T-helper 17 cell (primary cell): ENCODE data around the gene MESP1. TPM values are rescaled to one million over a fixed set of nuclear protein-coding genes. Genes with fewer than 3 reads are reported as not detected.

Experiments
- ATAC-seq: fragments of 150-1000 bp; cut with Tn5 transposase; 2 replicates; pipeline ENCODE4 v1.10.0; 2021; ENCODE audit warnings: mild to moderate bottlenecking, moderate library complexity
- DNase-seq, 3 donors: peaks; one replicate each; pipeline versions ENCODE4 v3.0.0 to v3.0.0-alpha.2; 2020 to 2021
- H3K9me3 ChIP-seq: one replicate; pipeline ENCODE4 v1.7.0; 2013; ENCODE audit warnings: low read length, mild to moderate bottlenecking; ENCODE audit not compliant: control insufficient read depth, poor library complexity, severe bottlenecking
- H3K27ac Mint-ChIP-seq: one replicate; pipeline ENCODE4 v1.8.0; 2022; ENCODE audit warnings: mild to moderate bottlenecking, moderate library complexity, mixed read lengths
- H3K27me3 Mint-ChIP-seq: one replicate; pipeline ENCODE4 v1.8.0; 2022; ENCODE audit warnings: mixed read lengths
- H3K36me3 Mint-ChIP-seq: one replicate; pipeline ENCODE4 v1.8.0; 2022; ENCODE audit warnings: low read depth, mixed read lengths
- H3K4me1 Mint-ChIP-seq: one replicate; pipeline ENCODE4 v1.8.0; 2022; ENCODE audit warnings: mild to moderate bottlenecking, mixed read lengths
- H3K4me3 Mint-ChIP-seq: one replicate; pipeline ENCODE4 v1.8.0; 2022; ENCODE audit warnings: mild to moderate bottlenecking, moderate library complexity, mixed read lengths
- total RNA-seq, 4 donors: library from RNA in 2 of 4; stranded (reverse) in 2 of 4; gene quantifications; one replicate each; pipeline ENCODE4 v1.2.3 and lab custom pipeline; 2022 to 2026

The MESP1 gene
- total RNA-seq, 2 donors from 2014 or later: not detected

DNA sequence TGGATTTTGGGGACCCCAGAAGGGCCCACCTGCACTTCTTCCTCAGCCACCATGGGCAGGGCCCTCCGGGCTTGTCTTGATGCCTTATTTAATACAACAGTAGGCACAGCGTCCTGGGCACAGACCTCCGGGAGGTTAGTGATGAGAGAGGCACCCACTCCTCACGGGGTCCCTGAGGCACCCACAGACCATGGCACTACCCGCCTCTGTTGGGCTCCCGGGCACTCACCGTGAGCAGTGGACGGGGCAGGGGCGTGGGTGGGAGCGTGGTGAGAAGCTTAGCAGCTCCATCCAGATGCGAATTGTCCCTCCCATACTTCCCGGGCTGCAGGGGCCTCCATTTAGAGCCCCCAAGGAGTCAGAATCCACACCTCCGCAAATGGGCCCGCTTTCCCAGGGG lies 24.8 kb upstream of the MESP1 start:
- no peaks in the 10 kb centered on the region for H3K36me3 Mint-ChIP-seq
- no peak for ATAC-seq

GRCh38 chr15:89774492-89774891 lies 23.4 kb upstream of the MESP1 start:
- H3K4me1 Mint-ChIP-seq: no peaks in the 10 kb centered on the region
- H3K27ac Mint-ChIP-seq: no peak overlapping the region
- no peak overlapping the region for H3K4me3 Mint-ChIP-seq
- ATAC-seq: no peak
- H3K9me3 ChIP-seq: no peaks in the 10 kb centered on the region
- no peaks in the 10 kb centered on the region for H3K36me3 Mint-ChIP-seq
- no peak for DNase-seq
- peaks cover 22% of the 10 kb centered on the region for H3K27me3 Mint-ChIP-seq

More for the DNA sequence above, 24.8 kb upstream of the MESP1 start:
- Mint-ChIP-seq H3K27ac (no peak overlapping the region), H3K4me3 (peak overlapping the region; percentile 45), H3K4me1 (peaks cover 4% of the 10 kb centered on the region), H3K27me3 (peaks cover 27% of the 10 kb centered on the region)
- DNase-seq: no peak
- H3K9me3 ChIP-seq: no peaks in the 10 kb centered on the region

DNA sequence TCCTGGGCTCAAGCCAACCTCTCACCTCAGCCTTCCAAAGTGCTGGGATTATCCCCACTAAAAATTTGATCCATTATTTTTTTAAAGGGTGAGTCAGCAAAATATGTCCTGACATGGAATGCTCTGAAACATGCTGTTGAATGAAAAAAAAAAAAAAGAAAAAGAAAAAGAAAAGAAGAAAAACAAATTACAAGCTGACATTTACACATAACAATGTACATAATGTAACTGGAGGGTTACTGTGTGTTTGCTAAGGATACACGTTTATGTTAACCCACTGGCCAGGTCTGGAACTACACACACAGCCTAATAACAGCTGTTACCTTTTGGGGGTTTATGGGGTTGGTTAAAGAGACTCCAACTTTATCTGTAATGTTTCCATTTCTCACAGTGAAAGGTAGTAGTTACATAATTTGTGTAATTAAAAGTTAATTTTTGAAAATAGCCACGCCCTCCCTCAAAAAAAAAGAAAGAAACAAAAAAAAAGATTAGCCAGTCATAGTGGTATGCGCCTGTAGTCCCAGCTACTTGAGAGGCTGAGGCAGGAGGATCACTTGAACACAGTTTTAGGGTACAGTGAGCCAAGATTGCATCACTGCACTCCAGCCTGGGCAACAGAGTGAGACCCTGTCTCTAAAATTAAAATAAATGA lies 22.0 kb upstream of the MESP1 start:
- DNase-seq (no peak), ATAC-seq (no peak)
- no peak overlapping the region for H3K4me3 Mint-ChIP-seq
- no peaks in the 10 kb centered on the region for H3K36me3 Mint-ChIP-seq
- H3K4me1 Mint-ChIP-seq: no peaks in the 10 kb centered on the region
- H3K9me3 ChIP-seq: no peaks in the 10 kb centered on the region
- no peak overlapping the region for H3K27ac Mint-ChIP-seq
- H3K27me3 Mint-ChIP-seq: peaks cover 10% of the 10 kb centered on the region

GRCh38 chr15:89770041-89770440 lies 19.0 kb upstream of the MESP1 start:
- no peak overlapping the region for H3K4me3 Mint-ChIP-seq
- peaks cover 2% of the 10 kb centered on the region for H3K4me1 Mint-ChIP-seq
- H3K27ac Mint-ChIP-seq: no peak overlapping the region
- H3K36me3 Mint-ChIP-seq: no peaks in the 10 kb centered on the region
- H3K9me3 ChIP-seq: no peaks in the 10 kb centered on the region
- no peak for ATAC-seq
- no peak for DNase-seq
- H3K27me3 Mint-ChIP-seq: peaks cover 6% of the 10 kb centered on the region

GRCh38 chr15:89769366-89769765 lies 18.3 kb upstream of the MESP1 start:
- ATAC-seq (no peak), DNase-seq (no peak)
- H3K9me3 ChIP-seq: no peaks in the 10 kb centered on the region
- Mint-ChIP-seq H3K27me3 (peaks cover 4% of the 10 kb centered on the region), H3K4me3 (no peak overlapping the region), H3K4me1 (peaks cover 2% of the 10 kb centered on the region), H3K27ac (no peak overlapping the region), H3K36me3 (no peaks in the 10 kb centered on the region)

GRCh38 chr15:89768071-89768500 lies 17.0 kb upstream of the MESP1 start:
- H3K27me3 Mint-ChIP-seq: no peaks in the 10 kb centered on the region
- H3K4me1 Mint-ChIP-seq: peaks cover 2% of the 10 kb centered on the region
- no peak for DNase-seq
- H3K36me3 Mint-ChIP-seq: no peaks in the 10 kb centered on the region
- no peak overlapping the region for H3K27ac Mint-ChIP-seq
- H3K4me3 Mint-ChIP-seq: no peak overlapping the region
- H3K9me3 ChIP-seq: no peaks in the 10 kb centered on the region
- ATAC-seq: no peak

GRCh38 chr15:89767411-89767915 lies 16.4 kb upstream of the MESP1 start:
- Mint-ChIP-seq H3K4me1 (peaks cover 2% of the 10 kb centered on the region), H3K27me3 (no peaks in the 10 kb centered on the region), H3K36me3 (no peaks in the 10 kb centered on the region), H3K27ac (no peak overlapping the region), H3K4me3 (no peak overlapping the region)
- no peaks in the 10 kb centered on the region for H3K9me3 ChIP-seq
- no peak for DNase-seq
- no peak for ATAC-seq

DNA sequence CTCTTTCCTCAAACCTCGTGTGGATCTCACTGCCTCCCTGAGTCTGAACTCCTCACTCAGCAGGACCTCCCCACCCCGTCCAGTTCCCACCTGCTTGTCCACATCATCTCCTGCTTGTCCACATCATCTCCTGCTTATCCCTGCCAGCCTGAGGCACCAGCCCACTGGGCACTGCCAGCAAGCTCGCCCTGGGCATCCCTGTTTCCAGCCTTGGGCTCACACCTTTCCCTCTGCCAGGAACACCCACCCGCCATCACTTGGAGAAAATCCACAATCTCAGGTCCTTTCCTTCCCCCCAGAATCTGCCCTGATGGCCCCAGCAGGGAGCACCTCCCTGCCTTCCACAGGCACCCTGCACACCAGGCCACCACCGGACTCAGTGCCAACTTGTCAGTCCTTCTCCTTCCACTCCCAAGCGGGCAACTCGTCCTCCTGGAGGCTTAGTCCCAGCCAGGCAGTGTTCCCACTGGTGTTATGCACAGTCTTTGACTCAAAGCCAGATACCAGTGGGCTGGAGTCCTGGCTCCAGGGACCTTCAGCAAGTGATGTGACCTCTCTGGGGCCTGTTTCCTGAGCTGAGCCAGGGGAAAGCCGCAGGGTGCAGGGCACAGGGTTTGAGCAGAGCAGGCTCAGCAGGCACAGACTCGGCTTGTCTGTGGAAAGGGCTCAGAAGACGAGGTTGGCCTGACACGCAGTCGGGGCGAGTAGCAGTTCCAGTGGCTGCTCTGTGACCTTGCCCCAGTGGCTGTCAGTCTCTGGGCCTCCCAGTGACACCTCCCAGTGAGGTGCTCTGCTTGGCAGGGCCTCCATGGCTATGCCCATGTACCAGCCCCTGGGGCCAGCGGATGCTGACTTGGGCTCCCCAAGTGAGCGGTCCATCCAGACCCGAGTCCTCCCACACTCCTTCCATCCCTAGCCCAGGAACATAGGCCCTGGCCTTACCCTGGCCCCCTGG lies 15.6 kb upstream of the MESP1 start:
- no peaks in the 10 kb centered on the region for H3K9me3 ChIP-seq
- Mint-ChIP-seq H3K27ac (peak overlapping the region; percentile 56), H3K36me3 (no peaks in the 10 kb centered on the region), H3K4me3 (no peak overlapping the region), H3K4me1 (peaks cover 2% of the 10 kb centered on the region), H3K27me3 (no peaks in the 10 kb centered on the region)
- ATAC-seq (no peak), DNase-seq (no peak)

- Mint-ChIP-seq H3K4me1 (peaks cover 2% of the 10 kb centered on the region), H3K4me3 (no peak overlapping the region), H3K36me3 (no peaks in the 10 kb centered on the region), H3K27me3 (peaks cover 4% of the 10 kb centered on the region), H3K27ac (no peak overlapping the region)
- no peak for ATAC-seq
- no peak for DNase-seq
- H3K9me3 ChIP-seq: no peaks in the 10 kb centered on the region
Observed at GRCh38 chr15:89765694-89766093, 14.6 kb upstream of the MESP1 start.

- Mint-ChIP-seq H3K27ac (no peak overlapping the region), H3K4me3 (no peak overlapping the region), H3K36me3 (no peaks in the 10 kb centered on the region), H3K27me3 (peaks cover 22% of the 10 kb centered on the region), H3K4me1 (peaks cover 5% of the 10 kb centered on the region)
- H3K9me3 ChIP-seq: no peaks in the 10 kb centered on the region
- DNase-seq (no peak), ATAC-seq (no peak)
Observed at GRCh38 chr15:89761929-89762328, 10.9 kb upstream of the MESP1 start.

DNA sequence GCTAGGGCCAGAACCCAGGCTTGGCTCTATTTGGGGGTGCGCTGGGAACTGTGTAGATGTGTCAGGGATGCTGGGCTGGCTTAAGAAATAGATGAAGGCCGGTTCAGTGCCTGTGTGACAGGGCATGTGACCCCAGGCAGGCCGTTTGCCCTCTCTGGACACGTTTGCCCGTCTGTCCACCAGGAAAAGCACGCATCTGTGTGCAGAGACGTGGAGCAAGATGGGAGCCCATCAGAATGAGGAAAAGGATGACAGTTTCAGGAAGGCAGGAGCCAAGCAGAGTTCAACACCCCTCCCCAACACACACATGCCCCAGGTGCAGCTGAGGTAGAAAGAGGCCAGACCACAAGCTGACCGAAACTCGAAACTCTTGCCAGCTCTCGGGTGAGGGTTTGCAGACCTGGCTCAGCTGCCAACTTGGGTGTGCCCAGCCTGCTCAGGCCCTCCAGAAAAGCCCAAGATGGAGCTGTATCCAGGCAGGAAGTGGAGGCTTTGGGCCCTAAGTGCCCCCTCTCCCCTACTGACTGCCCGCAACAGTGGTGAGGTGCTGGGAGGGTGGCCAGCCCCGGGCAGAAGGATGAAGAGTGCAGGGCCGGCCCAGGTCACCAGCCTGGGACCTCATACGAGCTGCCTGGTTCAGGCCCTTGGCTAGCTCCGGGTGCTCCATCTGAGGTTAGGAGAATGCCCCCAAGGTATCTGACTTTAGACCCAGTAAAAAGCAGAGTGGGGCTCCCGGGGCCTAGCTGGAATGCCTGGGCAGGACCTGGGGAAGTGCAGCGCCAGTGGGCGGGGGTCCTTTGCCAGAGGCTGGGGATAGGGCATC lies 10.2 kb upstream of the MESP1 start:
- H3K36me3 Mint-ChIP-seq: no peaks in the 10 kb centered on the region
- no peak overlapping the region for H3K4me3 Mint-ChIP-seq
- DNase-seq: no peak
- ATAC-seq: no peak
- no peaks in the 10 kb centered on the region for H3K9me3 ChIP-seq
- H3K27me3 Mint-ChIP-seq: peaks cover 23% of the 10 kb centered on the region
- H3K27ac Mint-ChIP-seq: peak overlapping the region; percentile 39
- H3K4me1 Mint-ChIP-seq: peaks cover 5% of the 10 kb centered on the region

DNA sequence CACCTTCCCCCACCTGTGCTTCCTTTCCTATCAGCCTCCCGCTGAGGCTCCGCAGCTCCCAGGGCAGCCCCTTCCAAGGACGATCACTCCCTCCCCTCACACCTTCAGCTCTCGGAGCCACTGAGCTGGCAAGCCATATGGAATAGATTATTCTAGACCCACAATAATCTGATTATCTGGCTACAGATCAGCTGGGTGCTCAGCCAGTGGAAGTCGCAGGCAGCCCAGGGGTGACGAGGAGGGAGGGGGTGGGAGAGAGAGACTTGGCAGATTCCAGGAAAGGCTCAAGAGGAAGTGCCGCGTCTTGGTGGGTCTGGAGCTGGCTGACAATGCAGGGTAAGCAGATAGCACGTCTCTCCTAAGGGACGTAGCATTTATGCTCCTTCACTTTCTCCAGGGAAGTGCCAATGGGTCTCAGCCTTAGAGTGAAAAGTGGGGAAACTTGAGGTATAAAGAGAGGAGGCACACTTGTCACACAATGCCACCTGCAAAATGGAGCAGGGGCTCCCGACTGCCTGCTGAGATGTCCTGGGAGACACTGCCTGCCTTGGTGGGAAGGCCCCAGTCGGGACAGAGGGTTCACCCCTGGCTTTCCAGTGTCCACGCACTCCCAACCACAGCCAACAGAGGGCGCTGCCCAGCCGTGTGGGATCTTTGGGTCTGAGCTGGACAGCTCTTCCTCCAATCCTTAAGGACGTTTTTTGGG lies 9.4 kb upstream of the MESP1 start:
- H3K27me3 Mint-ChIP-seq: peaks cover 29% of the 10 kb centered on the region
- no peak overlapping the region for H3K4me3 Mint-ChIP-seq
- no peaks in the 10 kb centered on the region for H3K36me3 Mint-ChIP-seq
- peak; percentile 80 for ATAC-seq
- peak; percentile 35 to 65 (median 41) for DNase-seq
- peaks cover 3% of the 10 kb centered on the region for H3K4me1 Mint-ChIP-seq
- no peaks in the 10 kb centered on the region for H3K9me3 ChIP-seq
- H3K27ac Mint-ChIP-seq: peak overlapping the region; percentile 39
